ENCODE measurements around the gene POMC.
"Not testable (repeated sequence)": the region's sequence is repeated elsewhere in the genome, so short reads cannot be mapped to it uniquely, and the experiment has no call there.

The POMC gene

GRCh38 chr2:25168256-25169072 is at the start of gene POMC:
Gene POMC (minus strand): TSS chr2:25168580. CDS start chr2:25164772, 3,808 bp downstream.
- DNase-seq: no peak

GRCh38 chr2:25218100-25218499 is 49.7 kb upstream of the POMC start:
- DNase-seq: no peak

GRCh38 chr2:25215948-25216679 is 47.7 kb upstream of the POMC start:
- peak; percentile 75 for DNase-seq

GRCh38 chr2:25215232-25215631 is 46.9 kb upstream of the POMC start:
- no peak for DNase-seq

GRCh38 chr2:25213229-25213628 is 44.8 kb upstream of the POMC start:
- DNase-seq: no peak

- not testable (repeated sequence) for DNase-seq
These were observed 42.5 kb upstream of the POMC start for GRCh38 chr2:25210923-25211322.

GRCh38 chr2:25207078-25207545 is 38.7 kb upstream of the POMC start:
- DNase-seq: no peak

- DNase-seq: no peak
These were observed 35.9 kb upstream of the POMC start for GRCh38 chr2:25204190-25204838.

- DNase-seq: no peak
These were observed 33.9 kb upstream of the POMC start for GRCh38 chr2:25202275-25202674.

GRCh38 chr2:25201794-25202193 is 33.4 kb upstream of the POMC start:
- no peak for DNase-seq

GRCh38 chr2:25201265-25201664 is 32.9 kb upstream of the POMC start:
- no peak for DNase-seq

GRCh38 chr2:25198576-25198975 is 30.2 kb upstream of the POMC start:
- no peak for DNase-seq

GRCh38 chr2:25198209-25198525 is 29.8 kb upstream of the POMC start:
- DNase-seq: no peak

- DNase-seq: no peak
These were observed 29.2 kb upstream of the POMC start for GRCh38 chr2:25197336-25198208.

GRCh38 chr2:25194576-25195122 is 26.3 kb upstream of the POMC start:
- DNase-seq: no peak

- no peak for DNase-seq
These were observed 22.2 kb upstream of the POMC start for GRCh38 chr2:25190536-25190935.

- no peak for DNase-seq
These were observed 20.0 kb upstream of the POMC start for GRCh38 chr2:25188405-25188804.

GRCh38 chr2:25187729-25188350 is 19.5 kb upstream of the POMC start:
- no peak for DNase-seq

GRCh38 chr2:25184254-25184653 is 15.9 kb upstream of the POMC start:
- no peak for DNase-seq

- no peak for DNase-seq
These were observed 10.6 kb upstream of the POMC start for GRCh38 chr2:25178976-25179375.

GRCh38 chr2:25177211-25177611 is 8.8 kb upstream of the POMC start:
- DNase-seq: no peak

Measured in stimulated activated naive CD4-positive, alpha-beta T cell treated with Interleukin-2 at 50 U/mL for 16 hours (primary cell).